ENCODE data around the gene MTERF4.

GRCh38 chr2:241092677-241093076 lies 9.4 kb downstream of the MTERF4 start:
- no peak for TF ChIP-seq CTCF (IDR thresholded peaks at IDR 0.05)
- no peak for TF ChIP-seq POLR2AphosphoS5 (IDR thresholded peaks at IDR 0.05)

All from prostate gland (tissue), 2 donors.